COLO829 (cell line): ENCODE measurements around the gene OR7C2.

ENCODE experiments used
- DNase-seq: peaks from one replicate; pipeline ENCODE4 v3.0.0; 2012; ENCODE audit warnings: low spot score

OR7C2 gene

GRCh38 chr19:14979476-14980255 lies 38.4 kb downstream of the OR7C2 start, which contains the start of gene SLC1A6:
TSS of gene SLC1A6 (minus strand) at chr19:14979864. CDS start at chr19:14972910, 6,954 bp downstream.
- DNase-seq: no peak

- no peak for DNase-seq
Measured at GRCh38 chr19:14985133-14985532, 43.8 kb downstream of the OR7C2 start.
